ENCODE data around the gene COPB1. TPM values are rescaled to one million over a fixed set of nuclear protein-coding genes. Genes with fewer than 3 reads are reported as not detected.
A peak's percentile ranks its signal among the peaks of the same experiment; 100 is the strongest.
"Not testable (repeated sequence)": the region's sequence is repeated elsewhere in the genome, so short reads cannot be mapped to it uniquely, and the experiment has no call there.

COPB1 gene
- 83.1 TPM for polyA plus RNA-seq (ENCODE audit: insufficient read length)

GRCh38 chr11:14499560-14500180 is at the start of gene COPB1:
TSS of gene COPB1 (minus strand) at chr11:14499811. CDS start at chr11:14498928, 883 bp downstream.
- DNase-seq (ENCODE audit: low read depth): peak; percentile 95

- no peak for DNase-seq (ENCODE audit: low read depth)
Measured at GRCh38 chr11:14547440-14547839, 47.8 kb upstream of the COPB1 start.

- DNase-seq (ENCODE audit: low read depth): no peak
Measured at GRCh38 chr11:14546672-14547071, 47.1 kb upstream of the COPB1 start.

- DNase-seq (ENCODE audit: low read depth): no peak
Measured at GRCh38 chr11:14544611-14545010, 45.0 kb upstream of the COPB1 start.

GRCh38 chr11:14543260-14543659 is 43.6 kb upstream of the COPB1 start:
- no peak for DNase-seq (ENCODE audit: low read depth)

- DNase-seq (ENCODE audit: low read depth): no peak
Measured at GRCh38 chr11:14542324-14542723, 42.7 kb upstream of the COPB1 start.

GRCh38 chr11:14541192-14541947 is 41.8 kb upstream of the COPB1 start:
- no peak for DNase-seq (ENCODE audit: low read depth)

- DNase-seq (ENCODE audit: low read depth): no peak
Measured at GRCh38 chr11:14539982-14540421, 40.4 kb upstream of the COPB1 start.

GRCh38 chr11:14538926-14539554 is 39.4 kb upstream of the COPB1 start:
- DNase-seq (ENCODE audit: low read depth): no peak

GRCh38 chr11:14538271-14538925 is 38.8 kb upstream of the COPB1 start:
- no peak for DNase-seq (ENCODE audit: low read depth)

GRCh38 chr11:14537134-14537599 is 37.6 kb upstream of the COPB1 start:
- DNase-seq (ENCODE audit: low read depth): no peak

- DNase-seq (ENCODE audit: low read depth): not testable (repeated sequence)
Measured at GRCh38 chr11:14535166-14535565, 35.6 kb upstream of the COPB1 start.

- no peak for DNase-seq (ENCODE audit: low read depth)
Measured at GRCh38 chr11:14529951-14530350, 30.3 kb upstream of the COPB1 start.

GRCh38 chr11:14529321-14529720 is 29.7 kb upstream of the COPB1 start:
- DNase-seq (ENCODE audit: low read depth): no peak

- DNase-seq (ENCODE audit: low read depth): no peak
Measured at GRCh38 chr11:14522801-14523200, 23.2 kb upstream of the COPB1 start.

- no peak for DNase-seq (ENCODE audit: low read depth)
Measured at GRCh38 chr11:14522245-14522644, 22.6 kb upstream of the COPB1 start.

GRCh38 chr11:14520747-14521151 is 21.1 kb upstream of the COPB1 start:
- DNase-seq (ENCODE audit: low read depth): no peak

GRCh38 chr11:14519917-14520746 is 20.5 kb upstream of the COPB1 start, which contains the start of gene PSMA1:
TSS of gene PSMA1 (minus strand) at chr11:14520386. CDS start at chr11:14520299, 87 bp downstream.
- DNase-seq (ENCODE audit: low read depth): peak; percentile 92

GRCh38 chr11:14519597-14519916 is 19.9 kb upstream of the COPB1 start:
- no peak for DNase-seq (ENCODE audit: low read depth)

GRCh38 chr11:14518820-14519219 is 19.2 kb upstream of the COPB1 start:
- no peak for DNase-seq (ENCODE audit: low read depth)

- DNase-seq (ENCODE audit: low read depth): no peak
Measured at GRCh38 chr11:14513800-14514199, 14.2 kb upstream of the COPB1 start.
